Activated CD8-positive, alpha-beta T cell treated with anti-CD3 and anti-CD28 coated beads for 36 hours (primary cell): Measurements from ENCODE around the gene COL18A1. TPM values are rescaled to one million over a fixed set of nuclear protein-coding genes. Genes with fewer than 3 reads are reported as not detected.

Source experiments
- ATAC-seq: fragments of 200-7000 bp; cut with Tn5 transposase; one replicate; pipeline ENCODE4 v1.10.0; 2021; ENCODE audit warnings: mild to moderate bottlenecking, moderate library complexity
- CTCF ChIA-PET: fragments of 350-600 bp; sonication (Branson Sonifier 250); formaldehyde crosslinking; loops from one replicate; lab custom pipeline; 2021; ENCODE audit warnings: antibody characterized with exemption; lab: Charles Lee
- POLR2A ChIA-PET: fragments of 350-600 bp; sonication (Branson Sonifier 250); formaldehyde crosslinking; loops from one replicate; lab custom pipeline; 2021; ENCODE audit warnings: antibody characterized with exemption; lab: Charles Lee
- DNase-seq: peaks from one replicate; pipeline ENCODE4 v3.0.0-alpha.2; 2020
- H3K27ac Mint-ChIP-seq: one replicate; pipeline ENCODE4 v1.8.0; 2021; ENCODE audit warnings: mild to moderate bottlenecking, mixed read lengths
- H3K27me3 Mint-ChIP-seq: one replicate; pipeline ENCODE4 v1.8.0; 2021; ENCODE audit warnings: mixed read lengths
- H3K36me3 Mint-ChIP-seq: one replicate; pipeline ENCODE4 v1.8.0; 2021; ENCODE audit warnings: low read depth, mixed read lengths
- H3K4me1 Mint-ChIP-seq: one replicate; pipeline ENCODE4 v1.8.0; 2021; ENCODE audit warnings: low read depth, mixed read lengths
- H3K4me3 Mint-ChIP-seq: one replicate; pipeline ENCODE4 v1.8.0; 2021; ENCODE audit warnings: mild to moderate bottlenecking, moderate library complexity, mixed read lengths
- H3K9me3 Mint-ChIP-seq: one replicate; pipeline ENCODE4 v1.8.0; 2021; ENCODE audit warnings: mixed read lengths
- intact Hi-C: fragments of 100-400 bp; cut with micrococcal nuclease; formaldehyde crosslinking; loops from one replicate; pipeline ENCODE4 v1.10.0; 2022
- total RNA-seq, 2 experiments: library from RNA; stranded (reverse); gene quantifications; one replicate each; pipeline ENCODE4 v1.2.3, GENCODE V29; 2021
- TF ChIP-seq, protein P1 (sequence below): fragments of 200-600 bp; IDR thresholded peaks from one replicate; pipeline ENCODE4 v1.8.0; 2022; ENCODE audit warnings: antibody characterized with exemption, mild to moderate bottlenecking

The COL18A1 gene
- total RNA-seq, 2 experiments from 2014 or later: 9.4 to 9.7 TPM

DNA sequence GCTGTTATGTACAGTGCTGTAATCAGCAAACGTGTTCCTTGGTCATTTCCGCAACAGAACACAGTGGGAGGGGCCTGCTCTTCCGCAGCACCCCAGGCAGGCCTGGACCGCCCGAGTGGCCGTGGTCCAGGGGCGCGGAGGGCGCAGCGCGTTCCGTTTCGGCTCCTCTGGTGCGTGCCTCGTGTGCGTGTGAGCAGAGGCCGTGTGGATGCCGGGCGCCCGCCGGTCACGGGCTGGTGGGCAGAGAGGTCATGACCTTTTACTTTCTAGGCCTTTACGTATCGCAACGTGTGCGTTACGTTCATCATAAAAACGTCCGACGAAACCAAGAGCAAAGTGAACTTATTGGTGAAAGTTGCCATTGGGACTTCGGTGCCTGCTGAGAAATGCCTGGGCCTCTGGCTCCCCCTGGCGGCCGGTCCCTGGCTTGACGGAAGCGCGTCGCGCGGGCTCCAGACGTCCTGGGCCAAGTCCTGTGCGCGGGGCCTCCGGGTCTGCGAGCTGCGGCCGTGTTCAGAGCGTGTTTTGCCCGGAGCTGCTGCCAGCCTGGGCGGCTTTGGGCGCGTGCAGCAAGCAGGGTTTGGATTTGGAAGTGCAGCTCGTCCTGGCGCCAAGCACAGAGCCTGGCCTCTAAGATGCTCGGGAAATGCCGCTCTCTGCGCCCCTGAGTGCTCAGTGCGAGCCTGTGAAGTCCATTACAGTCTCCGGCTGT, 34.4 kb downstream of the COL18A1 start:
- Mint-ChIP-seq H3K9me3 (no peaks in the 10 kb centered on the region), H3K27ac (peak overlapping the region; percentile 5), H3K4me1 (no peaks in the 10 kb centered on the region), H3K27me3 (peaks cover 2% of the 10 kb centered on the region), H3K4me3 (peak overlapping the region; percentile 49), H3K36me3 (no peaks in the 10 kb centered on the region)
- CTCF ChIA-PET: interaction anchor here (0.6 to 2.7 kb wide), 14 partner anchors 12 to 472 kb away, joined by 3 to 19 read pairs (median 4); no protein-coding TSS in a partner anchor
- POLR2A ChIA-PET: no interaction called here
- TF ChIP-seq, protein P1, sequence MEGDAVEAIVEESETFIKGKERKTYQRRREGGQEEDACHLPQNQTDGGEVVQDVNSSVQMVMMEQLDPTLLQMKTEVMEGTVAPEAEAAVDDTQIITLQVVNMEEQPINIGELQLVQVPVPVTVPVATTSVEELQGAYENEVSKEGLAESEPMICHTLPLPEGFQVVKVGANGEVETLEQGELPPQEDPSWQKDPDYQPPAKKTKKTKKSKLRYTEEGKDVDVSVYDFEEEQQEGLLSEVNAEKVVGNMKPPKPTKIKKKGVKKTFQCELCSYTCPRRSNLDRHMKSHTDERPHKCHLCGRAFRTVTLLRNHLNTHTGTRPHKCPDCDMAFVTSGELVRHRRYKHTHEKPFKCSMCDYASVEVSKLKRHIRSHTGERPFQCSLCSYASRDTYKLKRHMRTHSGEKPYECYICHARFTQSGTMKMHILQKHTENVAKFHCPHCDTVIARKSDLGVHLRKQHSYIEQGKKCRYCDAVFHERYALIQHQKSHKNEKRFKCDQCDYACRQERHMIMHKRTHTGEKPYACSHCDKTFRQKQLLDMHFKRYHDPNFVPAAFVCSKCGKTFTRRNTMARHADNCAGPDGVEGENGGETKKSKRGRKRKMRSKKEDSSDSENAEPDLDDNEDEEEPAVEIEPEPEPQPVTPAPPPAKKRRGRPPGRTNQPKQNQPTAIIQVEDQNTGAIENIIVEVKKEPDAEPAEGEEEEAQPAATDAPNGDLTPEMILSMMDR: peak; percentile 95
- intact Hi-C loops: loop anchor here (5.0 to 10.0 kb wide), 2 partner anchors 147 to 285 kb away; no protein-coding TSS in a partner anchor
- peak; percentile 89 for DNase-seq
- peak; percentile 90 for ATAC-seq

DNA sequence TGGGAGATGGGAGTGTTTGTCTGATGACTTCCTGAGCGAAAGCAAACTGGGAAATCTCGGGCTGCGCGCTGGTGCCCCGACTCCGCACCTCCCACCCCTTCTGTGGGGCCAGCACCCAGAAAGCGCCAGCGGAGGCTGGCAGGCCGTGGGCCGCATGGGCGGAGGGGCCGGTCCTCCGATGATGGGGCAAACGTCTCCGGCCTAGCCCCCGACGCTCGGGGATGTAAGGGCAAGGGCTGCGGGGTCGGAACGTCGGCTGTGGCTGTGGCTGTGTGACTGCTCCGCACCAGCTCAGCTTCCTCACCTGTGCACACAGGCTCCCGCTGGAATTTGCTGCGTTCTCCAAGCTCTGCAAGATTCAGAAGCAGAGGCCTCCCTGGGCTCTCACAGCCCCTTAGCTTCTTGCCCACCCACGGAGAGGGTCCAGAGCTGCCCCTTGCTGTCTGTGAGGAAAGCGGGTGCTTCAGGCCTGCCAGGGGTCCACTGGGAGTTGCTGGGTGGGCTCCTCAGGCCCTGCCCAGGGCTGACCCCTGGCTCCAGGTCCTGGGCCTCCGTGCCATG, 35.0 kb downstream of the COL18A1 start:
- CTCF ChIA-PET: interaction anchor here (0.6 to 2.7 kb wide), 14 partner anchors 12 to 472 kb away, joined by 3 to 19 read pairs (median 4); no protein-coding TSS in a partner anchor
- intact Hi-C loops: loop anchor here (5.0 to 10.0 kb wide), 2 partner anchors 148 to 285 kb away; no protein-coding TSS in a partner anchor
- H3K27me3 Mint-ChIP-seq: no peaks in the 10 kb centered on the region
- POLR2A ChIA-PET: no interaction called here
- TF ChIP-seq, protein P1: no peak
- DNase-seq (no peak), ATAC-seq (no peak)
- H3K4me1 Mint-ChIP-seq: no peaks in the 10 kb centered on the region
- H3K9me3 Mint-ChIP-seq: no peaks in the 10 kb centered on the region
- no peaks in the 10 kb centered on the region for H3K36me3 Mint-ChIP-seq
- no peak overlapping the region for H3K4me3 Mint-ChIP-seq
- H3K27ac Mint-ChIP-seq: no peak overlapping the region

DNA sequence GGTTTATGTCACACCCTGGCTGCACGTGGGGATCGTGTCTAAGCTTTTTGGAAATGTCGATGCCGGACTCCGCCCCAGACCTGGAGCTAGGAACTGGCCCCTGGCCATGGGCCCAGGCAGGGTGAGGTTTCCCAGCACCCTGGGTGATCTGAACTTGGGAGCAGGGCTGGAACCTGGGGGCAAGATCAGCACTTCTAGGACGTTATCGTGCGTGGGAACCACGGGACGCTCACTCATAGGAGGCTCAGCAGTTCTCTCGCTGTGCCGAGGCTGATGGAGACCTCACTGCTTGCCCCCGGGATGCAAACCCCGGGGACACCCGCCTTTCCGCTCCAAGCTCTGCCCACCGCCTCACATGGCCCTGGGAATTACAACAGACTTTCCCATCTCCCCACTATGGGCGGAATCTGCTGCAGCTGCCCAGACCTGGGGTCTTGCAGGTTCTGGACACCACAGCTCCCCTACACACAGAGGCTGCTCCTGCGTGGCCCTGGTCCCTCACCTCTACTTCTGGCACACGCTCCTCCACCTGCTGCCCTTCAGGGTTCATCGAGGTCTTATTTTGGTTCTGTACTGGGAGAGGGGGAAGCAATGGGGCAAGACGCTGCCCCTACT, 35.9 kb downstream of the COL18A1 start:
- Mint-ChIP-seq H3K27me3 (peaks cover 5% of the 10 kb centered on the region), H3K27ac (no peak overlapping the region)
- CTCF ChIA-PET: interaction anchor here (1.2 to 2.7 kb wide), 3 partner anchors 148 to 303 kb away, joined by 5 to 19 read pairs (median 15); no protein-coding TSS in a partner anchor

DNA sequence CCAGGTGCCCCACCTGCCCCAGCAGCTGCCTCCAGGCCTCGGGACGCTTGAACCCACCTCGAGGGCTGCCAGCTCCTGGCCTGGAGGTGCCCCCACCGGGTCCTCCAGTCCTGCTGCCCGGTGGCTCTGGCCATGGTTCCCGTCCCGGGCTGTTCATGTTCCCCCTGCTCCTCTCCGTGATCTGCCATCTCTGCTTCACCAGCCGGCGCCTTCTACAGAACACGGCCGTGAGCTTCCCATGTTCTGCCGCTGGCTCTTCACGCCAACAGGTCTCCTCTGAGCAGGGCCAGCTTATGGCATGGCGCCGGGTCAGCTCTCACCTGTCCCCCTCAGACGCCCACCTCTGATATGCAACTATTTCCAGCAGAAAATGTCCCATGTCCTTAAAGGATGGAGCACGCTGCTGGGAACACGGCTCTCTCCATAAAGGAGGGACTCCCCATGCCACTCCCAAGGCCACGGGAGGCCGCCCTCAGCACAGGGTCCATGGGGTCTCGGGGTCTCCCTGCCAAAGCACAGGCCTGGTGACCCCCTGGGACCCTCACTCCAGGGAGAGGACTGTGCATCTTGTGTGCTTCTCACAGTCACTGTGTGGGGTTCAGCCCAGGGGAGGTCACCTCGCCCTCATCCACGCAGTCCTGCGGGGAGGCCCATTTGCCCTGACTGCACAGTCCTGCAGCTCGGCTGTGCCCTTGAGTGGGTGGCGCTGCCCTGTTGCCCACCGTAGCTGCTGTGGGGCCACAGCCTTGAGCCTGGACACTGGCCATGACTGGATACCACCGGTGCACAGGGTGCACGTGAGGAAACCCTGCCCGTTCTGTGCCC, 36.7 kb downstream of the COL18A1 start:
- POLR2A ChIA-PET: no interaction called here
- peaks cover 9% of the 10 kb centered on the region for H3K27me3 Mint-ChIP-seq
- intact Hi-C loops: no loop called here
- peaks cover 4% of the 10 kb centered on the region for H3K9me3 Mint-ChIP-seq
- no peaks in the 10 kb centered on the region for H3K36me3 Mint-ChIP-seq
- TF ChIP-seq, protein P1: no peak
- ATAC-seq (no peak), DNase-seq (no peak)
- H3K27ac Mint-ChIP-seq: no peak overlapping the region
- peaks cover 4% of the 10 kb centered on the region for H3K4me1 Mint-ChIP-seq
- H3K4me3 Mint-ChIP-seq: no peak overlapping the region
- CTCF ChIA-PET: interaction anchor here (2.2 to 2.7 kb wide), 2 partner anchors 149 to 304 kb away, joined by 15 to 19 read pairs; no protein-coding TSS in a partner anchor

More for the DNA sequence above, 35.9 kb downstream of the COL18A1 start:
- H3K9me3 Mint-ChIP-seq: no peaks in the 10 kb centered on the region
- H3K4me1 Mint-ChIP-seq: peaks cover 4% of the 10 kb centered on the region
- POLR2A ChIA-PET: no interaction called here
- H3K36me3 Mint-ChIP-seq: no peaks in the 10 kb centered on the region
- intact Hi-C loops: no loop called here
- H3K4me3 Mint-ChIP-seq: no peak overlapping the region
- no peak for DNase-seq
- TF ChIP-seq, protein P1: no peak
- no peak for ATAC-seq
